Loucy (cell line): ENCODE results near the gene FOSB.

Experiments
- CTCF ChIP-seq: fragments of 200-600 bp; sonication (generic); conservative IDR thresholded peaks from 2 replicates; pipeline ENCODE4 v1.5.1; 2014; ENCODE audit warnings: mild to moderate bottlenecking, antibody characterized with exemption, low read length
- EZH2phosphoT487 ChIP-seq: fragments of 200-600 bp; IDR thresholded peaks from 2 replicates; pipeline ENCODE4 v1.6.1; 2018; ENCODE audit warnings: antibody characterized with exemption, mild to moderate bottlenecking, moderate library complexity, borderline replicate concordance

DNA sequence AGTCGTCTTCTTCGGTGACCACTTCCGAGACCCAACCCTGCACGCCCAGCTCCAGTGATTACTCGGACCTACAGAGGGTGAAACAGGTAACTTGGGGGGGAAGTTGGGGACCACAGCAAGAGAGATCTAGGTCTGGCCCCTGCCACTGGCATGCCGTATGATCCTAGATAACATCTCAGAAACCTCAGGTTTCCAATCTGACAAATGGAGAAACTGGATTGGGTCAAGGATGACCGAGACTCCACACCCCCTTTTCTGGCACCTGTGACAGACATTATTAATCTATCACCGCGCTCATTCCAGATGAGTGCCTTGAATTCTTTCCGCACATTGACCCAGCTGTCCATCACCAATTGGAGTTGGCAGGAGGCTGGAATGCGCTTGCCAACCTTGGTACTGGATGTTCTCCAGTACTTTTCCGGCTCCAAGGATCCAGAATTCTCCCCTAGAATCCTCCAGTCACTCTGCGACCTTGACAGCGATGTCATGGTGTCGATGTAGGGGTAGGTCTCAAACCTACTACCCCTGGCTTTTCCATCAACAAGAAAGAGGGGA is 56.9 kb downstream of the FOSB start:
- no peak for TF ChIP-seq CTCF
- TF ChIP-seq EZH2phosphoT487, result no peak
